Liver (tissue), 9 donors: Measurements from ENCODE around the gene IBA57. TPM values are rescaled to one million over a fixed set of nuclear protein-coding genes. Genes with fewer than 3 reads are reported as not detected.

Experiments
- DNase-seq: peaks from one replicate; pipeline ENCODE4 v3.0.0-alpha.2; 2017; ENCODE audit warnings: low spot score
- H3K27ac ChIP-seq, 2 donors: one replicate each; pipeline ENCODE4 v1.7.0; 2013; ENCODE audit warnings: inconsistent platforms in 2 of 2, low read length in 2 of 2, control low read depth in 1 of 2, low read depth in 1 of 2, mild to moderate bottlenecking in 1 of 2
- H3K27me3 ChIP-seq, 4 donors: one replicate each; pipeline versions ENCODE4 v1.6.1 to v1.7.0; 2013; ENCODE audit warnings: low read length in 3 of 4, inconsistent platforms in 1 of 4, mild to moderate bottlenecking in 1 of 4, moderate library complexity in 1 of 4; ENCODE audit not compliant: control insufficient read depth in 4 of 4, insufficient read depth in 4 of 4
- H3K36me3 ChIP-seq, 4 donors: one replicate each; pipeline versions ENCODE4 v1.6.1 to v1.7.0; 2013; ENCODE audit warnings: low read length in 3 of 4, mild to moderate bottlenecking in 3 of 4, low read depth in 1 of 4, moderate library complexity in 1 of 4; ENCODE audit not compliant: control insufficient read depth in 4 of 4, insufficient read depth in 3 of 4
- H3K4me1 ChIP-seq, 4 donors: one replicate each; pipeline versions ENCODE4 v1.6.1 to v1.7.0; 2013; ENCODE audit warnings: low read length in 3 of 4, mild to moderate bottlenecking in 3 of 4, moderate library complexity in 1 of 4; ENCODE audit not compliant: control insufficient read depth in 4 of 4, insufficient read depth in 4 of 4
- H3K4me3 ChIP-seq, 3 donors: one replicate each; pipeline versions ENCODE4 v1.6.1 to v1.7.0; 2013; ENCODE audit warnings: low read length in 3 of 3, control low read depth in 1 of 3, low read depth in 1 of 3, mild to moderate bottlenecking in 1 of 3
- H3K9ac ChIP-seq, 2 donors: one replicate each; pipeline ENCODE4 v1.7.0; 2013; ENCODE audit warnings: low read length in 2 of 2, mild to moderate bottlenecking in 2 of 2, moderate library complexity in 2 of 2, control low read depth in 1 of 2, low read depth in 1 of 2
- H3K9me3 ChIP-seq, 4 donors: one replicate each; pipeline versions ENCODE4 v1.6.1 to v1.7.0; 2013; ENCODE audit warnings: low read length in 3 of 4; ENCODE audit not compliant: control insufficient read depth in 4 of 4
- ATF3 ChIP-seq: IDR thresholded peaks from 2 replicates; pipeline ENCODE4 v1.6.1; 2016; ENCODE audit warnings: antibody characterized with exemption
- CTCF ChIP-seq: fragments of 150-350 bp; IDR thresholded peaks from 2 replicates; pipeline ENCODE4 v1.5.1; 2017; ENCODE audit warnings: improper control_type of control experiment, low read depth, low read length; ENCODE audit not compliant: missing input control
- FOXA2 ChIP-seq: IDR thresholded peaks from 2 replicates; pipeline ENCODE4 v1.6.1; 2016; ENCODE audit warnings: antibody characterized with exemption
- NR2F2 ChIP-seq: IDR thresholded peaks from 2 replicates; pipeline ENCODE4 v1.6.1; 2016; ENCODE audit warnings: antibody characterized with exemption
- RAD21 ChIP-seq, 2 donors: IDR thresholded peaks; 2 replicates each; pipeline ENCODE4 v1.6.1; 2016; ENCODE audit warnings: antibody characterized with exemption in 2 of 2, mild to moderate bottlenecking in 2 of 2
- RXRA ChIP-seq, 2 donors: IDR thresholded peaks; 2 replicates each; pipeline ENCODE4 v1.6.1; 2017 to 2018; ENCODE audit warnings: antibody characterized with exemption in 2 of 2, mild to moderate bottlenecking in 1 of 2
- SP1 ChIP-seq: IDR thresholded peaks from 2 replicates; pipeline ENCODE4 v1.6.1; 2018; ENCODE audit warnings: antibody characterized with exemption, mild to moderate bottlenecking
- TAF1 ChIP-seq: conservative IDR thresholded peaks from 2 replicates; pipeline ENCODE4 v1.6.1; 2016; ENCODE audit warnings: antibody characterized with exemption, mild to moderate bottlenecking
- YY1 ChIP-seq: IDR thresholded peaks from 2 replicates; pipeline ENCODE4 v1.6.1; 2016; ENCODE audit warnings: antibody characterized with exemption, mild to moderate bottlenecking
- ZBTB33 ChIP-seq: IDR thresholded peaks from 2 replicates; pipeline ENCODE4 v1.6.1; 2016; ENCODE audit warnings: antibody characterized with exemption
- WGBS: extraction: QIAGEN DNeasy Blood & Tissue Kit; methylation state at CpG from one replicate; pipeline ENCODE4 v1.1.7; 2013; 5-methylcytosine and 5-hydroxymethylcytosine counted together
- polyA plus RNA-seq, 2 donors: library from polyadenylated mRNA; stranded (reverse) in 1 of 2; unstranded in 1 of 2; fragments of 200-250 nt in 1 of 2; fragments of >200 nt in 1 of 2; fragmentation: Nextera tagmentation in 1 of 2; extraction: Ambion mirVana in 1 of 2; gene quantifications; one replicate each; pipeline versions ENCODE4 v1.2.1 to v1.2.3, GENCODE V29; 2013 to 2015
- total RNA-seq, 2 donors: library from RNA; depleted of rRNA; stranded (reverse); fragments of >200 nt; gene quantifications; one replicate each; pipeline ENCODE4 v1.2.3, GENCODE V29; 2014
- TF ChIP-seq, protein P1 (sequence below): IDR thresholded peaks from 2 replicates; pipeline ENCODE4 v1.6.1; 2016; ENCODE audit warnings: antibody characterized with exemption, mild to moderate bottlenecking
- TF ChIP-seq, protein P2 (sequence below): IDR thresholded peaks from 2 replicates; pipeline ENCODE4 v1.6.1; 2016; ENCODE audit warnings: antibody characterized with exemption
- donor health status: healthy.
- donor health status: healthy.
- donor health status: healthy.
- donor health status: healthy.
- donor health status: healthy.

IBA57 gene
- total and polyA plus RNA-seq, 4 donors: 1.6 to 12.0 (median 8.4) TPM

DNA sequence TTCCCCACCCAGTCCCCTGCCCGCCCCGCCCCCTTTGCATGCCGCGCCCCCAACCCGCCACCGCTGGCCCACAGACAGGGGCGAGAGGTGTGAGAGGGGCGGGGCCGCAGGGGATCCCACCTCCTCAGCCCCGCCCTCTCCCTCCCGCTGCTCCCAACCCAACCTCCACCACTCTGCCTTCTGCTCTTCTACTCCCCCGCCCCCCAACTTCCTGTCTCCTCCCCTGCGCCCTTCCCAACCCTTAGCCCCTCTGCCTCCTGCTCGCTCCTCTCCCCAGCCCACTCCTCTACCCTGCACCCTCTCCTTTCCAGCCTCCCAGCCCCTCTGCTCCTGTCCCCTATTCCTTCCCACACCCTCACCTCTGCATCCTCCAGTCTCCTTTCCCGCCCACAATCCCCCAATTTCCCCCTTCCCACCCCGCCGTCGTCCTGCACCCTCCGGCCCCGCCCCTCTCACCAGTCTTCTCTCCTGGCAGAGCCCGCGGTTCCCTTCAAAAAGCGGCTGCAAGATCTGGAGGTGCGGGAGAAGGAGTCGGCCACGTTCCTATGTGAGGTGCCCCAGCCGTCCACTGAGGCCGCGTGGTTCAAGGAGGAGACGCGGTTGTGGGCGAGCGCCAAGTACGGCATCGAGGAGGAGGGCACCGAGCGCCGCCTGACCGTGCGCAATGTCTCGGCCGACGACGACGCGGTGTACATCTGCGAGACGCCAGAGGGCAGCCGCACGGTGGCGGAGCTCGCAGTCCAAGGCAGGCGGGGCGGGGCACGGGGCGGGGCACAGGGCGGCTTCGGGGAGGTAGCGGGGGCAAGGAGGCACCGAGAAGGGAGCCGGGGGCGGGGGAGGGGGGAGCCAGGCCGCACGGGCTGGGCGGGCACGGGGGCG lies 47.6 kb downstream of the IBA57 start:
- Histone ChIP-seq H3K4me3 (peak overlapping the region in 2 of 3 donors; percentile 1 to 54), H3K27me3 (no peaks in the 10 kb centered on the region), H3K9me3 (no peaks in the 10 kb centered on the region), H3K27ac (peak overlapping the region in 1 of 2 donors; percentile 12), H3K36me3 (no peaks in the 10 kb centered on the region), H3K4me1 (peaks cover 0 to 8% (median 3%) of the 10 kb centered on the region in 4 donors), H3K9ac (no peak overlapping the region)
- peak; percentile 36 for TF ChIP-seq CTCF
- no peak for TF ChIP-seq NR2F2
- TF ChIP-seq RAD21 (IDR thresholded peaks at IDR 0.05): peak in 1 of 2 donors; percentile 73
- WGBS: 2% methylated on average over 67 of the region's 67 CpGs
- DNase-seq: peak; percentile 95

GRCh38 chr1:228213917-228214808 lies 48.6 kb downstream of the IBA57 start:
- H3K27ac ChIP-seq: no peak overlapping the region
- WGBS: 51% methylated on average over 48 of the region's 48 CpGs
- no peak for DNase-seq

More at GRCh38 chr1:228213917-228214808, 48.6 kb downstream of the IBA57 start:
- Histone ChIP-seq H3K9ac (no peak overlapping the region), H3K36me3 (no peaks in the 10 kb centered on the region), H3K9me3 (no peaks in the 10 kb centered on the region), H3K4me3 (peak overlapping the region in 1 of 3 donors; percentile 54), H3K27me3 (no peaks in the 10 kb centered on the region), H3K4me1 (peaks cover 0 to 8% (median 3%) of the 10 kb centered on the region in 4 donors)
- TF ChIP-seq FOXA2 (no peak), RAD21 (IDR thresholded peaks at IDR 0.05) (no peak), RXRA (IDR thresholded peaks at IDR 0.05) (no peak), NR2F2 (no peak), TAF1 (no peak), ATF3 (no peak), ZBTB33 (no peak), CTCF (no peak), YY1 (no peak), SP1 (no peak)
- TF ChIP-seq, protein P1, sequence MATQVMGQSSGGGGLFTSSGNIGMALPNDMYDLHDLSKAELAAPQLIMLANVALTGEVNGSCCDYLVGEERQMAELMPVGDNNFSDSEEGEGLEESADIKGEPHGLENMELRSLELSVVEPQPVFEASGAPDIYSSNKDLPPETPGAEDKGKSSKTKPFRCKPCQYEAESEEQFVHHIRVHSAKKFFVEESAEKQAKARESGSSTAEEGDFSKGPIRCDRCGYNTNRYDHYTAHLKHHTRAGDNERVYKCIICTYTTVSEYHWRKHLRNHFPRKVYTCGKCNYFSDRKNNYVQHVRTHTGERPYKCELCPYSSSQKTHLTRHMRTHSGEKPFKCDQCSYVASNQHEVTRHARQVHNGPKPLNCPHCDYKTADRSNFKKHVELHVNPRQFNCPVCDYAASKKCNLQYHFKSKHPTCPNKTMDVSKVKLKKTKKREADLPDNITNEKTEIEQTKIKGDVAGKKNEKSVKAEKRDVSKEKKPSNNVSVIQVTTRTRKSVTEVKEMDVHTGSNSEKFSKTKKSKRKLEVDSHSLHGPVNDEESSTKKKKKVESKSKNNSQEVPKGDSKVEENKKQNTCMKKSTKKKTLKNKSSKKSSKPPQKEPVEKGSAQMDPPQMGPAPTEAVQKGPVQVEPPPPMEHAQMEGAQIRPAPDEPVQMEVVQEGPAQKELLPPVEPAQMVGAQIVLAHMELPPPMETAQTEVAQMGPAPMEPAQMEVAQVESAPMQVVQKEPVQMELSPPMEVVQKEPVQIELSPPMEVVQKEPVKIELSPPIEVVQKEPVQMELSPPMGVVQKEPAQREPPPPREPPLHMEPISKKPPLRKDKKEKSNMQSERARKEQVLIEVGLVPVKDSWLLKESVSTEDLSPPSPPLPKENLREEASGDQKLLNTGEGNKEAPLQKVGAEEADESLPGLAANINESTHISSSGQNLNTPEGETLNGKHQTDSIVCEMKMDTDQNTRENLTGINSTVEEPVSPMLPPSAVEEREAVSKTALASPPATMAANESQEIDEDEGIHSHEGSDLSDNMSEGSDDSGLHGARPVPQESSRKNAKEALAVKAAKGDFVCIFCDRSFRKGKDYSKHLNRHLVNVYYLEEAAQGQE: no peak
- TF ChIP-seq, protein P2, sequence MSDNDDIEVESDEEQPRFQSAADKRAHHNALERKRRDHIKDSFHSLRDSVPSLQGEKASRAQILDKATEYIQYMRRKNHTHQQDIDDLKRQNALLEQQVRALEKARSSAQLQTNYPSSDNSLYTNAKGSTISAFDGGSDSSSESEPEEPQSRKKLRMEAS: no peak
